GM23338 (cell line): Measurements from ENCODE around the gene SPATA20. TPM values are rescaled to one million over a fixed set of nuclear protein-coding genes. Genes with fewer than 3 reads are reported as not detected.

Source experiments
- ATAC-seq: fragments of 200-7000 bp; cut with Tn5 transposase; 3 replicates; pipeline ENCODE4 v1.9.1; 2020
- DNase-seq: peaks from one replicate; pipeline ENCODE4 v3.0.0-alpha.2; 2015; ENCODE audit warnings: low spot score
- H2AFZ ChIP-seq: fragments of 200-600 bp; sonication (generic); 2 replicates; pipeline ENCODE4 v1.8.0; 2016; ENCODE audit warnings: antibody characterized with exemption, mild to moderate bottlenecking, moderate library complexity
- H3F3A ChIP-seq: fragments of 200-600 bp; sonication (generic); replicated peaks from 2 replicates; pipeline ENCODE4 v1.8.0; 2017; ENCODE audit warnings: antibody characterized with exemption, mixed run types, low read depth
- H3K27ac ChIP-seq: fragments of 200-600 bp; sonication (generic); 2 replicates; pipeline ENCODE4 v1.6.1; 2016; ENCODE audit warnings: low read depth
- H3K27me3 ChIP-seq: fragments of 200-600 bp; sonication (generic); 2 replicates; pipeline ENCODE4 v1.8.0; 2016; ENCODE audit warnings: mild to moderate bottlenecking, mixed run types, moderate library complexity; ENCODE audit not compliant: insufficient read depth
- H3K36me3 ChIP-seq: fragments of 200-600 bp; sonication (generic); 2 replicates; pipeline ENCODE4 v1.8.0; 2016; ENCODE audit warnings: mild to moderate bottlenecking; ENCODE audit not compliant: insufficient read depth
- H3K4me1 ChIP-seq: fragments of 200-600 bp; sonication (generic); 2 replicates; pipeline ENCODE4 v1.8.0; 2016; ENCODE audit warnings: mild to moderate bottlenecking, moderate library complexity; ENCODE audit not compliant: insufficient read depth
- H3K4me2 ChIP-seq: fragments of 200-600 bp; sonication (generic); 2 replicates; pipeline ENCODE4 v1.7.1; 2017; ENCODE audit warnings: mixed run types
- H3K4me3 ChIP-seq: fragments of 200-600 bp; sonication (generic); 2 replicates; pipeline ENCODE4 v1.6.1; 2016; ENCODE audit warnings: mixed run types
- H3K79me2 ChIP-seq: fragments of 200-600 bp; sonication (generic); replicated peaks from 2 replicates; pipeline ENCODE4 v1.8.0; 2017; ENCODE audit warnings: mild to moderate bottlenecking; ENCODE audit not compliant: insufficient read depth
- H3K9me2 ChIP-seq: fragments of 200-600 bp; sonication (generic); 2 replicates; pipeline ENCODE4 v1.8.0; 2017; ENCODE audit not compliant: insufficient read depth
- H4K20me1 ChIP-seq: fragments of 200-600 bp; sonication (generic); replicated peaks from 2 replicates; pipeline ENCODE4 v1.8.0; 2017; ENCODE audit warnings: mild to moderate bottlenecking; ENCODE audit not compliant: insufficient read depth
- H3K27ac Mint-ChIP-seq: 2 replicates; pipeline ENCODE4 v1.8.0; 2020; ENCODE audit warnings: inconsistent platforms, mild to moderate bottlenecking, moderate library complexity, mixed read lengths
- H3K27me3 Mint-ChIP-seq: 3 replicates; pipeline ENCODE4 v1.8.0; 2022; ENCODE audit warnings: low read depth, mild to moderate bottlenecking, moderate library complexity, mixed read lengths, inconsistent platforms; ENCODE audit not compliant: insufficient read depth, poor library complexity
- H3K36me3 Mint-ChIP-seq: 3 replicates; pipeline ENCODE4 v1.8.0; 2021; ENCODE audit warnings: low read depth, mild to moderate bottlenecking, inconsistent platforms, moderate library complexity, mixed read lengths
- H3K4me1 Mint-ChIP-seq: 3 replicates; pipeline ENCODE4 v1.8.0; 2020; ENCODE audit warnings: mild to moderate bottlenecking, inconsistent platforms, mixed read lengths
- H3K4me3 Mint-ChIP-seq: 3 replicates; pipeline ENCODE4 v1.8.0; 2021; ENCODE audit warnings: moderate library complexity, mild to moderate bottlenecking, inconsistent platforms, mixed read lengths
- H3K9me3 Mint-ChIP-seq: 3 replicates; pipeline ENCODE4 v1.8.0; 2020; ENCODE audit warnings: moderate library complexity, mild to moderate bottlenecking, inconsistent platforms, mixed read lengths
- CREB1 ChIP-seq: fragments of 250-450 bp; sonication (Bioruptor Pico); IDR thresholded peaks from 2 replicates; pipeline ENCODE4 v1.5.0; 2020; ENCODE audit warnings: low read depth, mild to moderate bottlenecking, moderate library complexity
- ZNF331 ChIP-seq: fragments of 250-450 bp; sonication (Bioruptor Pico); IDR thresholded peaks from 2 replicates; pipeline ENCODE4 v1.5.0; 2020; ENCODE audit warnings: low read depth, mild to moderate bottlenecking, moderate library complexity
- polyA plus RNA-seq: library from polyadenylated mRNA; unstranded; fragments of >200 nt; fragmentation: Nextera tagmentation; extraction: Ambion mirVana; gene quantifications from 2 replicates; pipeline ENCODE4 v1.2.1, GENCODE V29; 2016
- total RNA-seq: library from RNA; depleted of rRNA; stranded (reverse); fragments of >200 nt; shearing (Covaris generic); gene quantifications from 2 replicates; pipeline ENCODE4 v1.2.3, GENCODE V29; 2014; rRNA removed
- TF ChIP-seq, protein P1 (sequence below): fragments of 250-450 bp; sonication (Bioruptor Pico); IDR thresholded peaks from 2 replicates; pipeline ENCODE4 v1.5.0; 2020; ENCODE audit warnings: mild to moderate bottlenecking, moderate library complexity
- TF ChIP-seq, protein P2 (sequence below): IDR thresholded peaks from one replicate; pipeline ENCODE4 v1.6.1; 2018; ENCODE audit warnings: antibody characterized with exemption; ENCODE audit not compliant: unreplicated experiment

Gene SPATA20
- total and polyA plus RNA-seq, 2 experiments from 2014 or later = 13.8 to 32.7 TPM

DNA sequence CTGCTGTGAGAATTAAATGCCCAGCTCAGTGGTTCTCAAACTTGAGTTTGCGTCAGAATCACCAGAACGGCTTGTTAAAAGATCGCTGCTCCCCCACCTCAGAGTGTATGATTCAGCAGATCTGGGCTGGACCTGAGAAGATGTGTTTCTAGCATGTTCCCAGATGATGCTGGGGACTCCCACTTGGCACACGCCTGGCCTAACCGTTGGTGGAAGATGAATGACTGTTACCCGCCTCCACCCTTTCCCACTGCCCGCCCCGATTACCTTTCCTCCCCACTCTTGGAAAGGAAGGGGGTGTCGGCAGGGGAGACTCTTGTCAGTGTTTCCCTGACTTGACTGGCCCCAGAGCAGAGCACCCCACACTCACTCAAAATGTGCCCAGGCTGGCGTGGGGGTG, 58.5 kb downstream of the SPATA20 start:
- H3K36me3 ChIP-seq = no peaks in the 10 kb centered on the region
- no peak for DNase-seq
- no peaks in the 10 kb centered on the region; the same call in 2 of the 3 replicates for H3K9me3 Mint-ChIP-seq
- no peak overlapping the region for H3K27ac ChIP-seq
- H3K36me3 Mint-ChIP-seq = no peaks in the 10 kb centered on the region; the same call in 2 of the 3 replicates
- H4K20me1 ChIP-seq = no peaks in the 10 kb centered on the region
- no peak for ATAC-seq
- TF ChIP-seq CREB1 (CRISPR knock-in tag) (no peak), ZNF331 (CRISPR knock-in tag) (no peak)
- TF ChIP-seq, protein P1, sequence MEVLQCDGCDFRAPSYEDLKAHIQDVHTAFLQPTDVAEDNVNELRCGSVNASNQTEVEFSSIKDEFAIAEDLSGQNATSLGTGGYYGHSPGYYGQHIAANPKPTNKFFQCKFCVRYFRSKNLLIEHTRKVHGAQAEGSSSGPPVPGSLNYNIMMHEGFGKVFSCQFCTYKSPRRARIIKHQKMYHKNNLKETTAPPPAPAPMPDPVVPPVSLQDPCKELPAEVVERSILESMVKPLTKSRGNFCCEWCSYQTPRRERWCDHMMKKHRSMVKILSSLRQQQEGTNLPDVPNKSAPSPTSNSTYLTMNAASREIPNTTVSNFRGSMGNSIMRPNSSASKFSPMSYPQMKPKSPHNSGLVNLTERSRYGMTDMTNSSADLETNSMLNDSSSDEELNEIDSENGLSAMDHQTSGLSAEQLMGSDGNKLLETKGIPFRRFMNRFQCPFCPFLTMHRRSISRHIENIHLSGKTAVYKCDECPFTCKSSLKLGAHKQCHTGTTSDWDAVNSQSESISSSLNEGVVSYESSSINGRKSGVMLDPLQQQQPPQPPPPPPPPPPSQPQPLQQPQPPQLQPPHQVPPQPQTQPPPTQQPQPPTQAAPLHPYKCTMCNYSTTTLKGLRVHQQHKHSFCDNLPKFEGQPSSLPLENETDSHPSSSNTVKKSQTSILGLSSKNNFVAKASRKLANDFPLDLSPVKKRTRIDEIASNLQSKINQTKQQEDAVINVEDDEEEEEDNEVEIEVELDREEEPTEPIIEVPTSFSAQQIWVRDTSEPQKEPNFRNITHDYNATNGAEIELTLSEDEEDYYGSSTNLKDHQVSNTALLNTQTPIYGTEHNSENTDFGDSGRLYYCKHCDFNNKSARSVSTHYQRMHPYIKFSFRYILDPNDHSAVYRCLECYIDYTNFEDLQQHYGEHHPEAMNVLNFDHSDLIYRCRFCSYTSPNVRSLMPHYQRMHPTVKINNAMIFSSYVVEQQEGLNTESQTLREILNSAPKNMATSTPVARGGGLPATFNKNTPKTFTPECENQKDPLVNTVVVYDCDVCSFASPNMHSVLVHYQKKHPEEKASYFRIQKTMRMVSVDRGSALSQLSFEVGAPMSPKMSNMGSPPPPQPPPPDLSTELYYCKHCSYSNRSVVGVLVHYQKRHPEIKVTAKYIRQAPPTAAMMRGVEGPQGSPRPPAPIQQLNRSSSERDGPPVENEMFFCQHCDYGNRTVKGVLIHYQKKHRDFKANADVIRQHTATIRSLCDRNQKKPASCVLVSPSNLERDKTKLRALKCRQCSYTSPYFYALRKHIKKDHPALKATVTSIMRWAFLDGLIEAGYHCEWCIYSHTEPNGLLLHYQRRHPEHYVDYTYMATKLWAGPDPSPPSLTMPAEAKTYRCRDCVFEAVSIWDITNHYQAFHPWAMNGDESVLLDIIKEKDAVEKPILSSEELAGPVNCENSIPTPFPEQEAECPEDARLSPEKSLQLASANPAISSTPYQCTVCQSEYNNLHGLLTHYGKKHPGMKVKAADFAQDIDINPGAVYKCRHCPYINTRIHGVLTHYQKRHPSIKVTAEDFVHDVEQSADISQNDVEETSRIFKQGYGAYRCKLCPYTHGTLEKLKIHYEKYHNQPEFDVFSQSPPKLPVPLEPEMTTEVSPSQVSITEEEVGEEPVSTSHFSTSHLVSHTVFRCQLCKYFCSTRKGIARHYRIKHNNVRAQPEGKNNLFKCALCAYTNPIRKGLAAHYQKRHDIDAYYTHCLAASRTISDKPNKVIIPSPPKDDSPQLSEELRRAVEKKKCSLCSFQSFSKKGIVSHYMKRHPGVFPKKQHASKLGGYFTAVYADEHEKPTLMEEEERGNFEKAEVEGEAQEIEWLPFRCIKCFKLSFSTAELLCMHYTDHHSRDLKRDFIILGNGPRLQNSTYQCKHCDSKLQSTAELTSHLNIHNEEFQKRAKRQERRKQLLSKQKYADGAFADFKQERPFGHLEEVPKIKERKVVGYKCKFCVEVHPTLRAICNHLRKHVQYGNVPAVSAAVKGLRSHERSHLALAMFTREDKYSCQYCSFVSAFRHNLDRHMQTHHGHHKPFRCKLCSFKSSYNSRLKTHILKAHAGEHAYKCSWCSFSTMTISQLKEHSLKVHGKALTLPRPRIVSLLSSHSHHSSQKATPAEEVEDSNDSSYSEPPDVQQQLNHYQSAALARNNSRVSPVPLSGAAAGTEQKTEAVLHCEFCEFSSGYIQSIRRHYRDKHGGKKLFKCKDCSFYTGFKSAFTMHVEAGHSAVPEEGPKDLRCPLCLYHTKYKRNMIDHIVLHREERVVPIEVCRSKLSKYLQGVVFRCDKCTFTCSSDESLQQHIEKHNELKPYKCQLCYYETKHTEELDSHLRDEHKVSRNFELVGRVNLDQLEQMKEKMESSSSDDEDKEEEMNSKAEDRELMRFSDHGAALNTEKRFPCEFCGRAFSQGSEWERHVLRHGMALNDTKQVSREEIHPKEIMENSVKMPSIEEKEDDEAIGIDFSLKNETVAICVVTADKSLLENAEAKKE (CRISPR knock-in tag) = no peak
- TF ChIP-seq, protein P2, sequence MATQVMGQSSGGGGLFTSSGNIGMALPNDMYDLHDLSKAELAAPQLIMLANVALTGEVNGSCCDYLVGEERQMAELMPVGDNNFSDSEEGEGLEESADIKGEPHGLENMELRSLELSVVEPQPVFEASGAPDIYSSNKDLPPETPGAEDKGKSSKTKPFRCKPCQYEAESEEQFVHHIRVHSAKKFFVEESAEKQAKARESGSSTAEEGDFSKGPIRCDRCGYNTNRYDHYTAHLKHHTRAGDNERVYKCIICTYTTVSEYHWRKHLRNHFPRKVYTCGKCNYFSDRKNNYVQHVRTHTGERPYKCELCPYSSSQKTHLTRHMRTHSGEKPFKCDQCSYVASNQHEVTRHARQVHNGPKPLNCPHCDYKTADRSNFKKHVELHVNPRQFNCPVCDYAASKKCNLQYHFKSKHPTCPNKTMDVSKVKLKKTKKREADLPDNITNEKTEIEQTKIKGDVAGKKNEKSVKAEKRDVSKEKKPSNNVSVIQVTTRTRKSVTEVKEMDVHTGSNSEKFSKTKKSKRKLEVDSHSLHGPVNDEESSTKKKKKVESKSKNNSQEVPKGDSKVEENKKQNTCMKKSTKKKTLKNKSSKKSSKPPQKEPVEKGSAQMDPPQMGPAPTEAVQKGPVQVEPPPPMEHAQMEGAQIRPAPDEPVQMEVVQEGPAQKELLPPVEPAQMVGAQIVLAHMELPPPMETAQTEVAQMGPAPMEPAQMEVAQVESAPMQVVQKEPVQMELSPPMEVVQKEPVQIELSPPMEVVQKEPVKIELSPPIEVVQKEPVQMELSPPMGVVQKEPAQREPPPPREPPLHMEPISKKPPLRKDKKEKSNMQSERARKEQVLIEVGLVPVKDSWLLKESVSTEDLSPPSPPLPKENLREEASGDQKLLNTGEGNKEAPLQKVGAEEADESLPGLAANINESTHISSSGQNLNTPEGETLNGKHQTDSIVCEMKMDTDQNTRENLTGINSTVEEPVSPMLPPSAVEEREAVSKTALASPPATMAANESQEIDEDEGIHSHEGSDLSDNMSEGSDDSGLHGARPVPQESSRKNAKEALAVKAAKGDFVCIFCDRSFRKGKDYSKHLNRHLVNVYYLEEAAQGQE = no peak
- no peak overlapping the region for H2AFZ ChIP-seq
- H3K27me3 ChIP-seq = no peaks in the 10 kb centered on the region
- H3K4me1 ChIP-seq = peaks cover 4% of the 10 kb centered on the region; the same call in 1 of the 2 replicates
- no peak overlapping the region for H3K27ac Mint-ChIP-seq
- peaks cover 37% of the 10 kb centered on the region for H3K4me1 Mint-ChIP-seq
- no peaks in the 10 kb centered on the region for H3K79me2 ChIP-seq
- H3K9me2 ChIP-seq = no peaks in the 10 kb centered on the region
- H3K27me3 Mint-ChIP-seq = peaks cover 18% of the 10 kb centered on the region
- H3K4me3 ChIP-seq = no peak overlapping the region
- no peaks in the 10 kb centered on the region for H3F3A ChIP-seq
- H3K4me3 Mint-ChIP-seq = no peak overlapping the region
- no peak overlapping the region for H3K4me2 ChIP-seq

Other genes starting within 250 kb of the SPATA20 start
- gene XYLT2, start 201.0 kb upstream of the SPATA20 start, total RNA-seq = 32.8 and 44.9 TPM in 2 replicates
- gene XYLT2, start 201.0 kb upstream of the SPATA20 start, polyA plus RNA-seq = 14.0 and 14.2 TPM in 2 replicates
- gene MRPL27, start 174.0 kb upstream of the SPATA20 start, total RNA-seq = 74.3 and 98.5 TPM in 2 replicates
- gene MRPL27, start 174.0 kb upstream of the SPATA20 start, polyA plus RNA-seq = 226 and 227 TPM in 2 replicates
- 5.9 and 15.9 TPM in 2 replicates for gene EME1, start 173.9 kb upstream of the SPATA20 start, total RNA-seq
- 14.4 and 14.7 TPM in 2 replicates for gene EME1, start 173.9 kb upstream of the SPATA20 start, polyA plus RNA-seq
- gene LRRC59, start 149.7 kb upstream of the SPATA20 start, total RNA-seq = 109 and 124 TPM in 2 replicates
- gene LRRC59, start 149.7 kb upstream of the SPATA20 start, polyA plus RNA-seq = 46.4 and 47.1 TPM in 2 replicates
- 12.4 and 12.8 TPM in 2 replicates for gene ACSF2, start 121.0 kb upstream of the SPATA20 start, total RNA-seq
- 6.9 and 7.5 TPM in 2 replicates for gene ACSF2, start 121.0 kb upstream of the SPATA20 start, polyA plus RNA-seq
- gene CHAD, start 78.3 kb upstream of the SPATA20 start, total RNA-seq = not detected in 2 replicates
- gene CHAD, start 78.3 kb upstream of the SPATA20 start, polyA plus RNA-seq = 0.18 TPM in 1 of 2 replicates, not detected in the other
- gene RSAD1, start 68.3 kb upstream of the SPATA20 start, total RNA-seq = 27.5 and 28.7 TPM in 2 replicates
- 16.5 and 18.4 TPM in 2 replicates for gene RSAD1, start 68.3 kb upstream of the SPATA20 start, polyA plus RNA-seq
- 0.63 and 4.6 TPM in 2 replicates for gene MYCBPAP, start 38.7 kb upstream of the SPATA20 start, total RNA-seq
- 1.7 and 1.8 TPM in 2 replicates for gene MYCBPAP, start 38.7 kb upstream of the SPATA20 start, polyA plus RNA-seq
- gene EPN3, start 14.4 kb upstream of the SPATA20 start, total RNA-seq = 7.7 and 13.7 TPM in 2 replicates
- 2.2 and 2.3 TPM in 2 replicates for gene EPN3, start 14.4 kb upstream of the SPATA20 start, polyA plus RNA-seq
- 3.6 and 5.1 TPM in 2 replicates for gene CACNA1G, start 13.5 kb downstream of the SPATA20 start, total RNA-seq
- gene CACNA1G, start 13.5 kb downstream of the SPATA20 start, polyA plus RNA-seq = 1.1 and 1.4 TPM in 2 replicates
- gene ABCC3, start 87.7 kb downstream of the SPATA20 start, total RNA-seq = 0.27 TPM in 1 of 2 replicates, not detected in the other
- not detected in 2 replicates for gene ABCC3, start 87.7 kb downstream of the SPATA20 start, polyA plus RNA-seq
- 35.5 and 42.1 TPM in 2 replicates for gene ANKRD40, start 160.7 kb downstream of the SPATA20 start, total RNA-seq
- 19.0 and 19.8 TPM in 2 replicates for gene ANKRD40, start 160.7 kb downstream of the SPATA20 start, polyA plus RNA-seq
- gene LUC7L3, start 172.4 kb downstream of the SPATA20 start, total RNA-seq = 58.0 and 69.3 TPM in 2 replicates
- 369 and 501 TPM in 2 replicates for gene LUC7L3, start 172.4 kb downstream of the SPATA20 start, polyA plus RNA-seq
- not detected in 2 replicates for gene ANKRD40CL, start 220.3 kb downstream of the SPATA20 start, total RNA-seq
- gene ANKRD40CL, start 220.3 kb downstream of the SPATA20 start, polyA plus RNA-seq = not detected in 2 replicates